GM21528 (cell line): ENCODE measurements around the gene TMOD1.
A peak's percentile ranks its signal among the peaks of the same experiment; 100 is the strongest.

ENCODE experiments used
- ATAC-seq: cut with Tn5 transposase; IDR thresholded peaks from one replicate; pipeline ENCODE4 v1.9.1; 2021; ENCODE audit warnings: mild to moderate bottlenecking, moderate library complexity; ENCODE audit not compliant: unreplicated experiment, low FRiP score

Gene TMOD1

GRCh38 chr9:97628668-97629067 is 127.2 kb downstream of the TMOD1 start:
- no peak for ATAC-seq

- ATAC-seq, result no peak
Measured at GRCh38 chr9:97629156-97629555, 127.7 kb downstream of the TMOD1 start.

DNA sequence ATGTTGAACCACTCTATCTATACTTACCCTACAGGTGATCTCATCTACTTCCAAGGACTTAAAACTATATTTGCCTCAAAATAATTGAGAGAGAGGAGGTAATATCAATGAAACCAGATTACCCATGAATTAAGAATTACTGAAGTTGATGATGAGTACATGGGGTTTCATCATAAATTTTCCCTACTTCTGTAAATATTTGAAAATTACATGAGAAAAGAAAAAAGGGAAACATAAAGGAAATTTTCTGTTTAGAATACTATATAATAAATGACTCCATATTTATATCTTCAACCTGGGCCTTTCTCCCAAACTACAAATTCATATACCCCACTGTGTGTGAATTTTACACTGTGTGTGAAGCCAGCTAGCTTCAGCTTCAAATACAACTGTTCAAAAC is 129.1 kb downstream of the TMOD1 start:
- no peak for ATAC-seq

GRCh38 chr9:97632248-97632984 is 130.9 kb downstream of the TMOD1 start:
- peak; percentile 24 for ATAC-seq

DNA sequence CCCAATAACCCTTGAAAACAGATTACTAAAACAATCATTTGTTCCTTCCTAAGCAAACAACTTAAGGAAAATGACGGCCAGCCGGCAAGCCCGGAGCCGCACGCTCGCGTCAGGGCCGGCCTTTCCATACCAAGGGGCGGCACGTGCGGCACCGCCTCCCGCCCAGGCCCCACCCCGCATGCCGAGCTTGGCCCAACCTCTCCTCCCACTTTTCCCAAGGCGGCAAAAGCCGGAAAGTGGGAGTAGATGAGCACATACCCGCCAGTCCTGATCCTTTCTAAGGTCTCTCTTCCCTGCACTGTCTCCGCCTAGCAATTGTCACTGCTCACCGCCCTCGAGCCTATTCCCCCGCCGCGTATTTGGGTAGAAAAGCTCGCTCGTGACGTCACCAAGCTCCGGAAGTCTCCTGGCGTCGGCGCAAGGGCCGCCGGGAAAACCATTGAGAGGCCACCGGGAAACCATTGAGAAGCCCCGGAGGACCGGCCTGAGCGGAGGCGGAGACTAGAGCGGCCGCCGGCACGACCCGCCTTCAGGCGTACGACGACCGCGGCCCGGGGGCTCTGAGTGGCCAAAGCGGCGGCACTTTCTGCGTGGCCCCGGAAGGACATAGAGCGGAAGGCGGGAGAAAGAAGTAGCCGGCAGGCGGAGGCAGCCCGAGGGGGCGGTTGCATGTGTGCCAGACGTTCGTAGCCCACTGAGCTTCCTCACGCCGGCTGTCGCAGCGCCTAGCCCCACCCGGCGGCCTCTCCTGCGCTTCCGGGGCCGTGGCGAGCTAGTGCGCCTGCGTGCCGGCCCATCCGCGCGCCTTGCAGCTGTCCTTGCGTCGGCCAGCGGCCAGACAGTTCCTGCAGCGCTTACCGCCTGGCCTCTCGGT is 131.8 kb downstream of the TMOD1 start, which contains the start of the genes NCBP1 and TSTD2:
TSS of gene NCBP1 (plus strand) at position 837 of the 874 bp plus-strand sequence. CDS start 61 bp downstream, outside the sequence.
TSS of gene TSTD2 (minus strand) at position 384 of the 874 bp plus-strand sequence. CDS start 5,806 bp downstream, outside the sequence.
- peak; percentile 86 for ATAC-seq

- ATAC-seq, result peak; percentile 1
Measured at GRCh38 chr9:97633859-97634490, 132.5 kb downstream of the TMOD1 start.

DNA sequence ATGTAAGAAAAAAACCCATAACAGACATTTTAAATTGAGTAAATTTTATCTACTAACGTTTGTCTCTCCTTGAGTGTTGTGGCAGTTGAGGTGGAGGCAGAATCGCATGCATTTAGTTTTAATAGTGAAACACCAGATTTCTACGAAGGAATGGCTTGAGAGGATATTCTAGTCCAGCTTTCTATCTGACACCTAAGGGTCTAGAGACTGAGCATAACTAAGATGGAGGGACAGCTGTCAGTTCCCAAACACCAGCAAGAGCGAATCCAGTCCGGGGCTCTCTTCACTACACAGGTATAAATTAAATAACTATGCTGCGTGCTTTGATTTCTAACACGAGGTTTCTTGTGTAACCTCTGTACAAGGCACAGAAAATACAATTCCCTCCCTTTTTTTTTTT is 133.6 kb downstream of the TMOD1 start:
- ATAC-seq, result no peak

GRCh38 chr9:97636903-97637302 is 135.4 kb downstream of the TMOD1 start:
- ATAC-seq, result no peak

DNA sequence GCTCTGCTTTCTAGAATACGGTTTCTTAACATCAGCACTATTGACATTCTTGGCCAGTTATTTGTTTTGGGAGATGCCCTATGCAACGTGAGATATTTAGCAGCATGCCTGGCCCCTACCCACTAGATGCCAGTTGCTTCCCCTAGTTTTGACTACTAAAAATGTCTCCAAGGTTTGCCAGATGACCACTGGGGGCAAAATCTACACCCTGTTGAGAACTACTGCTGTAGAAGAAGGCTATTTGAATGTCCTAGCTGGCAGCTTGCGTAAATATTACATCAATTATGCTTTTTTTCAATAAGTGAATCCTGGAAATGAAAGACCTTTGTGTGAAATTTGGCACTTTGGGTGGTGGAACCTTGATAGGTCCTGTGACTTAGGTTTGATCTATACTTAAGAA is 137.2 kb downstream of the TMOD1 start:
- ATAC-seq, result no peak

- no peak for ATAC-seq
Measured at GRCh38 chr9:97640325-97640724, 138.9 kb downstream of the TMOD1 start.

GRCh38 chr9:97645720-97646119 is 144.3 kb downstream of the TMOD1 start:
- no peak for ATAC-seq

DNA sequence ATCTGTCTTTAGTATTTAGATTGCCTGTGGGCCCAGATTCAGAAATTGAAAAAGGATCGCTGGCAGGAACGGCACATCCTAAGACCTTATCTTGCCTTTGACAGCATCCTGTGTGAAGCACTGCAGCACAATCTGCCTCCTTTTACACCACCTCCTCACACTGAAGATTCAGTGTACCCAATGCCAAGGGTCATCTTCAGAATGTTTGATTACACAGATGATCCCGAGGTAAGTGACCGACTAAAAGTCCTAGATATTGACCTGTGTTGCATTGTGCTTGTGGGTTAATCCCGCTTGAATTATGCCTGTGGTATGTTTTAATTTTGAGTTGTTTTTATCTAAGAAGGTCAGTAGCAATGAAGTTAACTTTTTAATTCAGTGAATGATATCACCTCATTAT is 146.5 kb downstream of the TMOD1 start:
- no peak for ATAC-seq
